ENCODE data around the gene BRICD5.

DNA sequence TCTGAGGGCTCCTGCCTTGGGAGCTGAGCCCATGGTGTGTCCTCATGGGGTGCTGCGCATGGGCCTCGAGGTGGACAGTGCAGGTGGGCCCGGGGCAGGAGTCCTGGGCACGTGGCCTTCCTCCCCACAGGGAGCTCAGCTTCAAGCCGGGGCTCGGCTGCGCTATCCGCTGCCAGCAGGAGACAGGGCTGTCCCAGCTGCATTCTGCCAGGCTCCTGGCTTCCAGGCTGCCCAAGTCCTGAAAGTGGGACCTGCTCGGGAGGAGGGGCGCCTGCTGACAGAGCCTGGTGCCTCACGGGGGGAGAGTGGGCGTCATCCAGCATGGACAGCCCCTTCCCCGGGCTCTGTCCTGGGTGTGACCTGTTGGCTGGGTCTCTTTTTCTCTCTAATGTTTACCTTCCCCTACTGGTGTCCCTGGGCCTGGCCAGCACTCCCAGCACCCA is 48.0 kb downstream of the BRICD5 start:
- TF ChIP-seq, protein P1, sequence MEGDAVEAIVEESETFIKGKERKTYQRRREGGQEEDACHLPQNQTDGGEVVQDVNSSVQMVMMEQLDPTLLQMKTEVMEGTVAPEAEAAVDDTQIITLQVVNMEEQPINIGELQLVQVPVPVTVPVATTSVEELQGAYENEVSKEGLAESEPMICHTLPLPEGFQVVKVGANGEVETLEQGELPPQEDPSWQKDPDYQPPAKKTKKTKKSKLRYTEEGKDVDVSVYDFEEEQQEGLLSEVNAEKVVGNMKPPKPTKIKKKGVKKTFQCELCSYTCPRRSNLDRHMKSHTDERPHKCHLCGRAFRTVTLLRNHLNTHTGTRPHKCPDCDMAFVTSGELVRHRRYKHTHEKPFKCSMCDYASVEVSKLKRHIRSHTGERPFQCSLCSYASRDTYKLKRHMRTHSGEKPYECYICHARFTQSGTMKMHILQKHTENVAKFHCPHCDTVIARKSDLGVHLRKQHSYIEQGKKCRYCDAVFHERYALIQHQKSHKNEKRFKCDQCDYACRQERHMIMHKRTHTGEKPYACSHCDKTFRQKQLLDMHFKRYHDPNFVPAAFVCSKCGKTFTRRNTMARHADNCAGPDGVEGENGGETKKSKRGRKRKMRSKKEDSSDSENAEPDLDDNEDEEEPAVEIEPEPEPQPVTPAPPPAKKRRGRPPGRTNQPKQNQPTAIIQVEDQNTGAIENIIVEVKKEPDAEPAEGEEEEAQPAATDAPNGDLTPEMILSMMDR (IDR thresholded peaks at IDR 0.05), result no peak
- TF ChIP-seq EP300 (IDR thresholded peaks at IDR 0.05) (no peak), POLR2A (IDR thresholded peaks at IDR 0.05) (no peak)
